ENCODE measurements around the gene RC3H1. TPM values are rescaled to one million over a fixed set of nuclear protein-coding genes. Genes with fewer than 3 reads are reported as not detected.
"Not testable (repeated sequence)": the region's sequence is repeated elsewhere in the genome, so short reads cannot be mapped to it uniquely, and the experiment has no call there.

Gene RC3H1
- total and polyA plus RNA-seq, 2 donors (not counting 1 experiment from before 2014, with no cell fraction given): 13.6 to 17.5 TPM

DNA sequence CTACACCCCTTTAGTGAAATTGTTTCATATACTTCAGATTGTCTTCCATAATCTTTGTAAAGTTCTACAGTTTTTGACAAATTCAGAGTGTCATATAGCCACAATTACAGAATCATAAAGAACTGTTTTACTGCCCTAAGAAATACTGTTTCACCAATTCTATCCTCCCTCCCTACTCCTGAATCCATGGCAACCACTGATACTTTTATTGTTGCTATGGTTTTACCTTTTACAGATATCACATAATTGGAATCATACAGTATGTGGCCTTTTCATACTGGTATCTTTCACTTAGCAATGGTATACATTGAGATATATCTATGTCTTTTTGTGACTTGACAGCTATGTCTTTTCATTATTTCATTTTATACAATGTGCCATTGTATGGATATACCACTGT lies 34.1 kb downstream of the RC3H1 start:
- Histone ChIP-seq H3K79me2 (ENCODE audit: control insufficient read depth, insufficient read depth, low read length) (no peaks in the 10 kb centered on the region), H3K4me3 (replicated peaks in 1 of 4; ENCODE audit: control extremely low read depth in 1 of 4, insufficient read depth in 1 of 4, low read depth in 3 of 4, low read length in 4 of 4) (no peak overlapping the region), H3K9me3 (ENCODE audit: control insufficient read depth, insufficient read depth, low read depth, low read length) (no peaks in the 10 kb centered on the region), H3K4me2 (ENCODE audit: extremely low read depth, insufficient read depth, low read length) (no peak overlapping the region), H3K36me3 (ENCODE audit: control insufficient read depth, insufficient read depth, low read length) (peaks cover 5% of the 10 kb centered on the region), H3K27me3 (ENCODE audit: control insufficient read depth, insufficient read depth, low read length) (no peaks in the 10 kb centered on the region), H2AFZ (ENCODE audit: low read length) (no peak overlapping the region), H3K4me1 (ENCODE audit: control insufficient read depth, extremely low read depth, insufficient read depth, low read length) (no peaks in the 10 kb centered on the region), H3K9ac (ENCODE audit: insufficient read depth, low read length) (no peak overlapping the region), H3K27ac (ENCODE audit: insufficient read depth, low read length) (no peak overlapping the region), H4K20me1 (ENCODE audit: control insufficient read depth, extremely low read depth, insufficient read depth, low read length) (no peaks in the 10 kb centered on the region)
- TF ChIP-seq EZH2 (IDR thresholded peaks at IDR 0.05; ENCODE audit: low read length, missing control alignments): no peak
- no peak for TF ChIP-seq CTCF (conservative IDR thresholded peaks at IDR 0.05 in 1 of 2, IDR thresholded peaks at IDR 0.05 in 1 of 2; ENCODE audit: low read depth in 1 of 2, low read length in 2 of 2)
- no peak for DNase-seq (ENCODE audit: low read depth in 2 of 2)

DNA sequence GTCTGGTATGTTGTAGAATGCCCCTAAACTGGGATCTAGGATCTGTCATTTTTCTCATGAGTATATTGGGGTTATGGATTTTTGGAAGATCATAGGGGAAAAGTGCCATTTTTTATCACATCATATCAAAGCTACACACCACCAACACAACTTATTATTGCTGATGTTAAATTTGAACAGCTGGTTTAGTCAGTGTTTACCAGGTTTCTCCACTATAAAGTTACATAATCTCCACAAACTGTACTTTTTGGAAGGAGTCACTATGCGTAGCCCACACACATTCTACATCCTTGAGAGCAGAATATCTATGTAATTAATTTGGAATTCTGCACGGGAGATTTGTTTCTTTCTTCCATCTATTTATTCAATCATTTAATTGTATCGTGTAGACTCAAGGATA lies 35.2 kb downstream of the RC3H1 start:
- no peaks in the 10 kb centered on the region for H3K4me1 ChIP-seq (ENCODE audit: control insufficient read depth, extremely low read depth, insufficient read depth, low read length)
- no peak overlapping the region for H2AFZ ChIP-seq (ENCODE audit: low read length)
- no peak overlapping the region for H3K27ac ChIP-seq (ENCODE audit: insufficient read depth, low read length)
- H3K9ac ChIP-seq (ENCODE audit: insufficient read depth, low read length): no peak overlapping the region
- H4K20me1 ChIP-seq (ENCODE audit: control insufficient read depth, extremely low read depth, insufficient read depth, low read length): no peaks in the 10 kb centered on the region
- no peak for DNase-seq (ENCODE audit: low read depth in 2 of 2)
- no peak overlapping the region for H3K4me2 ChIP-seq (ENCODE audit: extremely low read depth, insufficient read depth, low read length)
- no peaks in the 10 kb centered on the region for H3K9me3 ChIP-seq (ENCODE audit: control insufficient read depth, insufficient read depth, low read depth, low read length)
- H3K4me3 ChIP-seq (replicated peaks in 1 of 4; ENCODE audit: control extremely low read depth in 1 of 4, insufficient read depth in 1 of 4, low read depth in 3 of 4, low read length in 4 of 4): no peak overlapping the region
- no peak for TF ChIP-seq EZH2 (IDR thresholded peaks at IDR 0.05; ENCODE audit: low read length, missing control alignments)
- no peak for TF ChIP-seq CTCF (conservative IDR thresholded peaks at IDR 0.05 in 1 of 2, IDR thresholded peaks at IDR 0.05 in 1 of 2; ENCODE audit: low read depth in 1 of 2, low read length in 2 of 2)
- peaks cover 5% of the 10 kb centered on the region for H3K36me3 ChIP-seq (ENCODE audit: control insufficient read depth, insufficient read depth, low read length)
- H3K27me3 ChIP-seq (ENCODE audit: control insufficient read depth, insufficient read depth, low read length): no peaks in the 10 kb centered on the region
- H3K79me2 ChIP-seq (ENCODE audit: control insufficient read depth, insufficient read depth, low read length): no peaks in the 10 kb centered on the region

DNA sequence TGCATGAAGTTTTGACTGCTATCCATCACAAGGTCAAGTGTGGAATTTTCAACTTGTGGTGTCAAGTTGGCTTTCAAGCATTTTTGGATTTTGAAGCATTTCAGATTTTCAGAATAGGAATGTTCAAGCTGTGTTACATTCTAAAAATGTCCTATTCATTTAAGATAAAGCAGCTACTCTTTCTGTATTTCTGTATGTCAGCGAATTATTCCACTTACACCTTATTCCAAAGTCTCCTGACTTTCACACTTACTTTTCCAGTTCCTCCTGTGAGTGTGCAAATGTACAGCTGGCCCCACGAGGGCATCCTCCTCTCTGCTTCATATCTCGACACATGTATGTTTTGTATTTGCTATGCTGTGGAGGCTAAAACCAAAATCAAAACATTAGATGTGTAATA lies 51.9 kb downstream of the RC3H1 start:
- no peak for TF ChIP-seq CTCF (conservative IDR thresholded peaks at IDR 0.05 in 1 of 2, IDR thresholded peaks at IDR 0.05 in 1 of 2; ENCODE audit: low read depth in 1 of 2, low read length in 2 of 2)
- no peak for TF ChIP-seq EZH2 (IDR thresholded peaks at IDR 0.05; ENCODE audit: low read length, missing control alignments)
- peaks cover 12% of the 10 kb centered on the region for H3K36me3 ChIP-seq (ENCODE audit: control insufficient read depth, insufficient read depth, low read length)
- H2AFZ ChIP-seq (ENCODE audit: low read length): no peak overlapping the region
- no peaks in the 10 kb centered on the region for H3K79me2 ChIP-seq (ENCODE audit: control insufficient read depth, insufficient read depth, low read length)
- H3K4me2 ChIP-seq (ENCODE audit: extremely low read depth, insufficient read depth, low read length): no peak overlapping the region
- no peaks in the 10 kb centered on the region for H3K4me1 ChIP-seq (ENCODE audit: control insufficient read depth, extremely low read depth, insufficient read depth, low read length)
- no peak for DNase-seq (ENCODE audit: low read depth in 2 of 2)
- H3K9ac ChIP-seq (ENCODE audit: insufficient read depth, low read length): no peak overlapping the region
- no peak overlapping the region for H3K4me3 ChIP-seq (replicated peaks in 1 of 4; ENCODE audit: control extremely low read depth in 1 of 4, insufficient read depth in 1 of 4, low read depth in 3 of 4, low read length in 4 of 4)
- H3K27me3 ChIP-seq (ENCODE audit: control insufficient read depth, insufficient read depth, low read length): no peaks in the 10 kb centered on the region
- no peaks in the 10 kb centered on the region for H3K9me3 ChIP-seq (ENCODE audit: control insufficient read depth, insufficient read depth, low read depth, low read length)
- no peak overlapping the region for H3K27ac ChIP-seq (ENCODE audit: insufficient read depth, low read length)
- H4K20me1 ChIP-seq (ENCODE audit: control insufficient read depth, extremely low read depth, insufficient read depth, low read length): no peaks in the 10 kb centered on the region

GRCh38 chr1:173965896-173966295 lies 56.3 kb downstream of the RC3H1 start:
- H2AFZ ChIP-seq (ENCODE audit: low read length); H3K4me1 ChIP-seq (ENCODE audit: control insufficient read depth, extremely low read depth, insufficient read depth, low read length); H3K4me3 ChIP-seq (replicated peaks in 1 of 4; ENCODE audit: control extremely low read depth in 1 of 4, insufficient read depth in 1 of 4, low read depth in 3 of 4, low read length in 4 of 4); H3K79me2 ChIP-seq (ENCODE audit: control insufficient read depth, insufficient read depth, low read length); H3K9me3 ChIP-seq (ENCODE audit: control insufficient read depth, insufficient read depth, low read depth, low read length); H3K9ac ChIP-seq (ENCODE audit: insufficient read depth, low read length); H4K20me1 ChIP-seq (ENCODE audit: control insufficient read depth, extremely low read depth, insufficient read depth, low read length); H3K27me3 ChIP-seq (ENCODE audit: control insufficient read depth, insufficient read depth, low read length); H3K27ac ChIP-seq (ENCODE audit: insufficient read depth, low read length); H3K4me2 ChIP-seq (ENCODE audit: extremely low read depth, insufficient read depth, low read length); DNase-seq (ENCODE audit: low read depth in 2 of 2): not testable (repeated sequence)
- peaks cover 11% of the 10 kb centered on the region for H3K36me3 ChIP-seq (ENCODE audit: control insufficient read depth, insufficient read depth, low read length)

Measured in fibroblast of lung (primary cell).